Non-pigmented ciliary epithelial cell (primary cell): ENCODE data around the gene CEBPB.

Experiments
- DNase-seq: peaks from one replicate; pipeline ENCODE4 v3.0.0-alpha.2; 2010; ENCODE audit warnings: low read depth

CEBPB gene

GRCh38 chr20:50214226-50215024, 23.8 kb downstream of the CEBPB start:
- DNase-seq = no peak

- no peak for DNase-seq
These were observed 24.6 kb downstream of the CEBPB start for GRCh38 chr20:50215101-50215690.

- no peak for DNase-seq
These were observed 25.3 kb downstream of the CEBPB start for GRCh38 chr20:50215926-50216325.

- no peak for DNase-seq
These were observed 26.0 kb downstream of the CEBPB start for GRCh38 chr20:50216543-50217206.

- no peak for DNase-seq
These were observed 26.7 kb downstream of the CEBPB start for GRCh38 chr20:50217207-50217949.

- no peak for DNase-seq
These were observed 28.4 kb downstream of the CEBPB start for GRCh38 chr20:50218987-50219435.

GRCh38 chr20:50219600-50219999, 29.0 kb downstream of the CEBPB start:
- no peak for DNase-seq

GRCh38 chr20:50220093-50220893, 29.7 kb downstream of the CEBPB start:
- DNase-seq = no peak

GRCh38 chr20:50220894-50221365, 30.3 kb downstream of the CEBPB start:
- no peak for DNase-seq

GRCh38 chr20:50221501-50222308, 31.1 kb downstream of the CEBPB start:
- DNase-seq = no peak

- no peak for DNase-seq
These were observed 31.8 kb downstream of the CEBPB start for GRCh38 chr20:50222309-50223038.

- DNase-seq = no peak
These were observed 32.7 kb downstream of the CEBPB start for GRCh38 chr20:50223039-50224005.

GRCh38 chr20:50224052-50224451, 33.4 kb downstream of the CEBPB start:
- DNase-seq = no peak

- peak; percentile 73 for DNase-seq
These were observed 34.1 kb downstream of the CEBPB start for GRCh38 chr20:50224531-50225255.

- DNase-seq = no peak
These were observed 35.7 kb downstream of the CEBPB start for GRCh38 chr20:50226093-50226974.

GRCh38 chr20:50227506-50227905, 36.9 kb downstream of the CEBPB start:
- no peak for DNase-seq

GRCh38 chr20:50229156-50229607, 38.6 kb downstream of the CEBPB start:
- DNase-seq = no peak
